Central memory CD8-positive, alpha-beta T cell (primary cell): ENCODE results near the gene MTFP1.
"Not testable (repeated sequence)": the region's sequence is repeated elsewhere in the genome, so short reads cannot be mapped to it uniquely, and the experiment has no call there.

Experiments
- ATAC-seq: fragments of 150-1000 bp; cut with Tn5 transposase; replicated peaks from 2 replicates; pipeline ENCODE4 v1.10.0; 2022; ENCODE audit warnings: mild to moderate bottlenecking, moderate FRiP score, moderate number of reproducible peaks; ENCODE audit not compliant: poor library complexity, severe bottlenecking; ENCODE audit errors: extremely low read depth
- DNase-seq, 2 donors: peaks; one replicate each; pipeline ENCODE4 v3.0.0; 2021; ENCODE audit warnings: low spot score in 2 of 2
- H3K27ac Mint-ChIP-seq: one replicate; pipeline ENCODE4 v1.8.0; 2022; ENCODE audit warnings: low read depth, mild to moderate bottlenecking, moderate library complexity, mixed read lengths
- H3K27me3 Mint-ChIP-seq: one replicate; pipeline ENCODE4 v1.8.0; 2022; ENCODE audit warnings: mixed read lengths
- H3K36me3 Mint-ChIP-seq: one replicate; pipeline ENCODE4 v1.8.0; 2022; ENCODE audit warnings: mild to moderate bottlenecking, moderate library complexity, mixed read lengths; ENCODE audit not compliant: insufficient read depth
- H3K4me1 Mint-ChIP-seq: one replicate; pipeline ENCODE4 v1.8.0; 2022; ENCODE audit warnings: mixed read lengths
- H3K4me3 Mint-ChIP-seq: one replicate; pipeline ENCODE4 v1.8.0; 2022; ENCODE audit warnings: mild to moderate bottlenecking, moderate library complexity, mixed read lengths
- H3K9me3 Mint-ChIP-seq: one replicate; pipeline ENCODE4 v1.8.0; 2022; ENCODE audit warnings: mixed read lengths

Gene MTFP1

DNA sequence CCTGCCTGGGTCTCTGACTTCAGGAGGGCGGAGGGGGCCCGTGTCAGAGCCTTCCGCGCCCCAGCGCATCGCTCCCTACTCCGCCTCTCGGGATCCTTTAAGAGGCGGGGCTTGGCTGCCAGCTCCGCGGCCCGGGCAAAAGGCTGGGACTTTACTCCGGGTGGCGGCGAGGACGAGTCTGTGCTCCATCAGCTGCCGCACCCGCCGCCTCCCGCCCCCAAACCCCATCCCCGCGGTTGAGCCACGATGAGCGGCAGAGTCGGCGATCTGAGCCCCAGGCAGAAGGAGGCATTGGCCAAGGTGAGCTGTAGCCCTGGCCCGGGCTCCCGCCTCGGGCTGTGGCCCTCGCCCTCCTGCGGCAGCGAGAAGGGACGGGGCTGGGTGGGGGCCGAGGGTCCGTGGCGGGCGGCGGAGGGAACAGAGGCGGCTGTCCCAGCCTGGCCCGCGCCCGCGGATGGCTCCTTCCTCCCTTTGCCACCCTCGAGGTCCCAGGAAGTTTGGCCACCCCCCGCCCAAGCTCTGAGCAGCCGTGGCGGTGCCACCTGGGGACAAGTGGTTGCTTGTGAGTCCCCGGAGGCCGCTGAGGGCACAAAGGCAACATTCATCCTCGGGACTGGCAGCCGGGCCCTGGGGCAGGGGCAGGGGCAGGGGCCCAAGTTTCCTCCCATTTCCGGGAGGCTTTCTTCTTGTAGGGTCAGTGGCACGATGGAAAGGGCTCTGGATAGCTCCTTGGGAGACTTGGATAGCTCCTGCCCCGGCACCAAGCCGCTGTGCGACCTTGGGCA, 28.5 kb upstream of the MTFP1 start, which contains the start of gene SEC14L2:
SEC14L2 (plus strand) TSS at position 148 of the 785 bp plus-strand sequence; CDS start at position 247, 99 bp downstream.
- Mint-ChIP-seq H3K36me3 (peaks cover 6% of the 10 kb centered on the region), H3K27ac (peak within 1 kb of the TSS; percentile 87), H3K4me3 (peak within 1 kb of the TSS; percentile 78), H3K9me3 (no peaks in the 10 kb centered on the region), H3K4me1 (peaks cover 25% of the 10 kb centered on the region), H3K27me3 (peaks cover 33% of the 10 kb centered on the region)
- ATAC-seq (peak; percentile 68), DNase-seq (peak in 1 of 2 donors; percentile 20)

- Mint-ChIP-seq H3K27ac (peak overlapping the region; percentile 87), H3K4me1 (peaks cover 25% of the 10 kb centered on the region), H3K4me3 (peak overlapping the region; percentile 78), H3K9me3 (no peaks in the 10 kb centered on the region), H3K27me3 (peaks cover 33% of the 10 kb centered on the region), H3K36me3 (peaks cover 6% of the 10 kb centered on the region)
- DNase-seq (no peak), ATAC-seq (no peak)
Measured at GRCh38 chr22:30397656-30398635, 27.6 kb upstream of the MTFP1 start.

DNA sequence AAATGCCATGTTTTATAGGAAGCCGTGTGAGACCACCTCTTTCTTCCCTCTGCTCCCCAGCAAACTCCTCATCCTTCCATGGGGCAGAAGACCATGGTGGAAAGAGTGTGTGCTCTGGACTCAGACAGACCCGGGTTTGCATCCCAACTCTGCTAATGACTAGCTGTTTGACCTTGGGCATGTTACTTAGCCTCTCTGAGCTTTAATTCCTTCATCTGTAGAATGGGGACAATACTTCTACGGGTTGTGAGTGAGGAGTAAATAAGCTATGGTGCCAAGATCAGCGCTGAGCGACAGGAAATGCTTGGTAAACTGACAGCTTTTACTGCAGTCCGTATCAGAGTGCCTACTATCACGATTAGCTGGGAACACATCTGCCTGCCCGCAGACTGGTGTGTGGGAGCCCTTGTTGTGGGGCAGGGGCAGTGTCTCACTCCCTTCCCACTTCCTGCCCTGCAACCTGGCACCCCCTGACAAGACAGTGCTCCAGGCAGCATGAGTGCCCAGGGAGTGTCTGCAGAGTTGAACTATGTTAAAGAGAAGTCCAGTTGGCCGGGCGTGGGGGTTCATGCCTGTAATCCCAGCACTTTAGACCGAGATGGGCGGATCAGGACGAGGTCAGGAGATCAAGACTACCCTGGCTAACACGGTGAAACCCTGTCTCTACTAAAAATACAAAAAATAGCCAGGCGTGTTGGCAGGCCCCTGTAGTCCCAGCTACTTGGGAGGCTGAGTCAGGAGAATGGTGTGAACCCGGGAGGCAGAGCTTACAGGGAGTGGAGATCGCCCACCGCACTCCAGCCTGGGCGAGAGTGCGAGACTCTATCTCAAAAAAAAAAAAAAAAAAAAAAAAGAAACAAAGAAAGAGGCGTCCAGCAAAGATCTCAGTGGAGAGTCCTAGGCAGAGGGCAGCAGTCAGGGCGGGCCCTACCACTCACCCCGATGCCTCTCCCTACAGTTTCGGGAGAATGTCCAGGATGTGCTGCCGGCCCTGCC, 26.6 kb upstream of the MTFP1 start:
- H3K27me3 Mint-ChIP-seq: peaks cover 24% of the 10 kb centered on the region
- peak overlapping the region; percentile 87 for H3K27ac Mint-ChIP-seq
- no peaks in the 10 kb centered on the region for H3K9me3 Mint-ChIP-seq
- H3K4me1 Mint-ChIP-seq: peaks cover 25% of the 10 kb centered on the region
- no peak for ATAC-seq
- H3K4me3 Mint-ChIP-seq: peak overlapping the region; percentile 78
- peaks cover 6% of the 10 kb centered on the region for H3K36me3 Mint-ChIP-seq
- no peak for DNase-seq

DNA sequence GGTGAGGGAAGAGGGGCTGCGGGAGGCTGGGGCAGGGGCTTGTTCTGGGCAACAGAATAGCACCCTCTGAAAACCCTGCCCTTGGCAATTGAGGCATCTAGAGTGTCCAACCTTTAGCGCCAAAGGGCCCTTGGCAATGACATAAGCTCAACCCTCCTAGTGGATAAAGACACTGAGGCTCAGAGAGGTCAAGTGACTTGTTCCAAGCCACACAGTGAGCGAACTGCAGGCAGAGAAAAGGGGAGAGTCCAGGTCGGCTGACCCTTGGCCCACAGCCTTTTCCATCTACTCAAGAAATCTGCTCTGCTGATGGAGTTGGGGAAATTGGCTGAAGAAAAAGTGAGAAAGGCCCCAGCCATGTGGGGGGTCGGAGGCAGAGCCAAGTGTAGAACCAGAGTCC, 25.9 kb upstream of the MTFP1 start:
- DNase-seq (no peak), ATAC-seq (no peak)
- no peak overlapping the region for H3K4me3 Mint-ChIP-seq
- peaks cover 6% of the 10 kb centered on the region for H3K36me3 Mint-ChIP-seq
- peaks cover 21% of the 10 kb centered on the region for H3K27me3 Mint-ChIP-seq
- H3K4me1 Mint-ChIP-seq: peaks cover 25% of the 10 kb centered on the region
- peak overlapping the region; percentile 87 for H3K27ac Mint-ChIP-seq
- H3K9me3 Mint-ChIP-seq: no peaks in the 10 kb centered on the region

- peaks cover 25% of the 10 kb centered on the region for H3K4me1 Mint-ChIP-seq
- DNase-seq (no peak), ATAC-seq (no peak)
Measured at GRCh38 chr22:30400159-30400558, 25.4 kb upstream of the MTFP1 start.

DNA sequence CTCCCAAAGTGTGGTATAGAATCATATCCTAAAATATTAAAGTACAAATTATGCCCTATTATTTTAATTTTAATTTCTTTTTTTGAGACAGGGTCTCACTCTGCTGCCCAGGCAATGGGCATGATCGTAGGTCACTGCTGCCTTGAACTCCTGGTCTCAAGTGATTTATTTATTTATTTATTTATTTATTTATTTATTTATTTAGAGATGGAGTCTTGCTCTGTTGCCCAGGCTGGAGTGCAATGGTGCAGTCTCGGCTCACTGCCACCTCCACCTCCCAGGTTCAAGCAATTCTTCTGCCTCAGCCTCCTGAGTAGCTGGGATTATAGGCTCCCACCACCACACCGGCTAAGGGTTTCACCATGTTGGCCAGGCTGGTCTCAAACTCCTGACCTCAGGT, 24.5 kb upstream of the MTFP1 start:
- peaks cover 12% of the 10 kb centered on the region for H3K27me3 Mint-ChIP-seq
- H3K9me3 Mint-ChIP-seq, ATAC-seq: not testable (repeated sequence)

More at GRCh38 chr22:30400159-30400558, 25.4 kb upstream of the MTFP1 start:
- no peaks in the 10 kb centered on the region for H3K9me3 Mint-ChIP-seq
- H3K4me3 Mint-ChIP-seq: no peak overlapping the region
- H3K27ac Mint-ChIP-seq: no peak overlapping the region
- H3K27me3 Mint-ChIP-seq: peaks cover 19% of the 10 kb centered on the region
- peaks cover 6% of the 10 kb centered on the region for H3K36me3 Mint-ChIP-seq

GRCh38 chr22:30402028-30402765, 23.4 kb upstream of the MTFP1 start:
- Mint-ChIP-seq H3K9me3 (no peaks in the 10 kb centered on the region), H3K36me3 (peaks cover 4% of the 10 kb centered on the region), H3K27ac (no peak overlapping the region), H3K4me3 (no peak overlapping the region), H3K4me1 (peaks cover 19% of the 10 kb centered on the region), H3K27me3 (peaks cover 12% of the 10 kb centered on the region)
- DNase-seq (no peak), ATAC-seq (no peak)

More for the DNA sequence above, 24.5 kb upstream of the MTFP1 start:
- H3K4me3 Mint-ChIP-seq, H3K36me3 Mint-ChIP-seq, H3K27ac Mint-ChIP-seq, DNase-seq: not testable (repeated sequence)
- H3K4me1 Mint-ChIP-seq: peaks cover 25% of the 10 kb centered on the region

DNA sequence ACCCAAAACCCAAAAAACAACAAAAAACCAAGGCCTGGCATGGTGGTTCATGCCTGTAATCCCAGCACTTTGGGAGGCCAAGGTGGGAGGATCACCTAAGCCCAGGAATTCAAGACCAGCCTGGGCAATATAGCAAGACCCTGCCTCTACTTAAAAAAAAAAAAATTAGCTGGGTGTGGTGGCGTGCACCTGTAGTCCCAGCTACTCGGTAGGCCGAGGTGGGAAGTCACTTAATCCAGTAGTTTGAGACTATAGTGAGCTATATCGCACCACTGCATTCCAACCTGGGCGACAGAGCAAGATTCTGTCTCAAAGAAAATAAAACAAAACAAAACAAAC, 22.8 kb upstream of the MTFP1 start:
- not testable (repeated sequence) for H3K4me3 Mint-ChIP-seq, ATAC-seq, H3K36me3 Mint-ChIP-seq, H3K27ac Mint-ChIP-seq, DNase-seq, H3K27me3 Mint-ChIP-seq, H3K9me3 Mint-ChIP-seq
- H3K4me1 Mint-ChIP-seq: peaks cover 15% of the 10 kb centered on the region

DNA sequence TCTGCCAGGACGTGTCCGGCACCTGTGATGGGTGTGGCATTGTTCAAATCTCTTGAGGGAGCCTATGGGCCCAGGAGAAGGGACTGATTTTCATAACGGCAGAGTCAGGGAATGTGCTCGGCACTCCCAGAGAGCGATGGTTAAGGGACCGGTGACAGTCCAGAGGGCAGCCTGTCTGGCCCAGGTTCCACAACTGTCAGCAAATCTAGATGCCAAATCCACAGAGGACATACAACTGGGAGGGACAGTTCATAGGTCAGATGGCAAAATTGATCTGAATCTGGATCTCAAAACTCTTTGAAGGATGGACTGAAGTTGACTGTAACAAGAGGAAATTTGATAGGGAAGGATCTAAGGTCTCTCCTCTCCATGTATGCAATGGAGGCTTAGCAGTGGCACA, 21.3 kb upstream of the MTFP1 start:
- H3K27me3 Mint-ChIP-seq: no peaks in the 10 kb centered on the region
- ATAC-seq: no peak
- no peaks in the 10 kb centered on the region for H3K9me3 Mint-ChIP-seq
- no peak overlapping the region for H3K27ac Mint-ChIP-seq
- no peak overlapping the region for H3K4me3 Mint-ChIP-seq
- DNase-seq: no peak
- no peaks in the 10 kb centered on the region for H3K4me1 Mint-ChIP-seq
- H3K36me3 Mint-ChIP-seq: peaks cover 1% of the 10 kb centered on the region

- H3K27me3 Mint-ChIP-seq: no peaks in the 10 kb centered on the region
- no peak overlapping the region for H3K27ac Mint-ChIP-seq
- no peak overlapping the region for H3K4me3 Mint-ChIP-seq
- DNase-seq (no peak), ATAC-seq (no peak)
- H3K9me3 Mint-ChIP-seq: no peaks in the 10 kb centered on the region
- peaks cover 3% of the 10 kb centered on the region for H3K36me3 Mint-ChIP-seq
- H3K4me1 Mint-ChIP-seq: no peaks in the 10 kb centered on the region
Measured at GRCh38 chr22:30405731-30406130, 19.8 kb upstream of the MTFP1 start.

DNA sequence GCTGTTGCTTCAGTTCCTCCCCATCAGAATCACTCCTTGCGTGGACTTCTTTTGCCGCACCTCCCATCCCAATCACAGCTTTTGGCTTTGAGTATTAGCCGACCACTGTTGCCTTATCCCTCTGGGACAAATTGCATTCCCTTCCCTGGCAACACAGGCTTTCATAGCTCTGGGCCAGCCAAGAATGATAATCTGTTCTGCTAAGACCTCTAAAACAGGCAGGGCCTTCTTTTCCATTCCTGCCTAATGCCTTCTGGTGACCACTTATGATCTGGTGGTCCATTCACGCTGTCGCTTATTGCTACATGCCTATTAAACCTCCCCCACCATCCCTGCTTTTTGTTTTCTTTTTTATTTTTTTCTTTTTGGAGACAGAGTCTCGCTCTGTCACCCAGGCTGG, 19.2 kb upstream of the MTFP1 start:
- Mint-ChIP-seq H3K9me3 (no peaks in the 10 kb centered on the region), H3K27ac (no peak overlapping the region), H3K27me3 (no peaks in the 10 kb centered on the region), H3K4me3 (no peak overlapping the region), H3K4me1 (no peaks in the 10 kb centered on the region), H3K36me3 (peaks cover 6% of the 10 kb centered on the region)
- DNase-seq (no peak), ATAC-seq (no peak)
